K562 (cell line): ENCODE results near the gene CHMP5. TPM values are rescaled to one million over a fixed set of nuclear protein-coding genes. Genes with fewer than 3 reads are reported as not detected.
A peak's percentile ranks its signal among the peaks of the same experiment; 100 is the strongest.

Experiments
- ATAC-seq: fragments of 200-7000 bp; cut with Tn5 transposase; 3 replicates; pipeline ENCODE4 v1.9.1; 2020; ENCODE audit warnings: moderate library complexity
- BruUV-seq: library from RNA; stranded (reverse); fragments of 400-500 nt; replicated peaks from 2 replicates; lab custom pipeline; 2021; lab: Mats Ljungman, UMichigan
- CTCF ChIA-PET: fragments of 300-600 bp; formaldehyde crosslinking; extraction: SDS; loops from one replicate; lab custom pipeline; 2021; ENCODE audit warnings: low intra/inter-chr PET ratio; lab: Yijun Ruan, JAX
- POLR2A ChIA-PET: fragments of 300-600, 350-650 bp; sonication (Branson Sonifier 250); formaldehyde crosslinking; extraction: SDS; loops from one replicate; lab custom pipeline; 2021; ENCODE audit warnings: antibody characterized with exemption, inconsistent platforms; lab: Yijun Ruan, JAX
- DNase-seq, 4 experiments: peaks; one replicate each; pipeline versions ENCODE4 v3.0.0 to v3.0.0-alpha.2; 2011 to 2018; ENCODE audit warnings: low spot score in 3 of 4, mixed read lengths in 3 of 4; ENCODE audit errors: extremely low read depth in 1 of 4
- FAIRE-seq: peaks from 2 replicates; lab custom pipeline; 2011; peaks lifted over from hg19 to GRCh38; lab: Jason Lieb, UNC
- H2AFZ ChIP-seq: 2 replicates; pipeline ENCODE4 v1.6.0; 2011; ENCODE audit warnings: low read depth, low read length, control low read depth, inconsistent platforms
- H3K27ac ChIP-seq: fragments of 200-600 bp; 3 replicates; pipeline ENCODE4 v1.8.0; 2011; ENCODE audit warnings: low read depth, mild to moderate bottlenecking, control low read depth, inconsistent platforms, low read length, moderate library complexity, mixed read lengths; ENCODE audit errors: extremely low read depth
- H3K27me3 ChIP-seq, 2 experiments: fragments of 300-600 bp in 1 of 2; 2 replicates in 1 of 2; 3 replicates in 1 of 2; pipeline versions ENCODE4 v1.6.0 to v1.8.0; 2011; ENCODE audit warnings: inconsistent platforms in 2 of 2, low read length in 2 of 2, mild to moderate bottlenecking in 1 of 2, mixed read lengths in 1 of 2, moderate library complexity in 1 of 2; ENCODE audit not compliant: control insufficient read depth in 2 of 2, insufficient read depth in 2 of 2
- H3K36me3 ChIP-seq: fragments of 300-600 bp; 3 replicates; pipeline ENCODE4 v1.8.0; 2011; ENCODE audit warnings: mild to moderate bottlenecking, low read length, inconsistent platforms; ENCODE audit not compliant: control insufficient read depth, insufficient read depth
- H3K4me1 ChIP-seq, 2 experiments: fragments of 200-600 bp in 1 of 2; replicated peaks in 1 of 2; 2 replicates in 1 of 2; 3 replicates in 1 of 2; pipeline versions ENCODE4 v1.5.1 to v1.8.0; 2011; ENCODE audit warnings: inconsistent platforms in 2 of 2, low read length in 2 of 2, mild to moderate bottlenecking in 1 of 2, mixed read lengths in 1 of 2, moderate library complexity in 1 of 2; ENCODE audit not compliant: control insufficient read depth in 2 of 2, insufficient read depth in 2 of 2
- H3K4me2 ChIP-seq: 2 replicates; pipeline ENCODE4 v1.6.1; 2011; ENCODE audit warnings: low read length, control low read depth, inconsistent platforms, mixed read lengths; ENCODE audit not compliant: insufficient read depth
- H3K4me3 ChIP-seq: fragments of 200-600 bp; sonication (generic), shearing (Covaris generic); 2 replicates; pipeline ENCODE4 v1.5.1; 2016; ENCODE audit warnings: control low read depth, inconsistent platforms
- H3K79me2 ChIP-seq: fragments of 200-600 bp; 3 replicates; pipeline ENCODE4 v1.8.0; 2011; ENCODE audit warnings: low read length, inconsistent platforms; ENCODE audit not compliant: control insufficient read depth, insufficient read depth
- H3K9ac ChIP-seq, 2 experiments: 2 replicates each; pipeline versions ENCODE4 v1.6.0 to v1.6.1; 2011; ENCODE audit warnings: low read depth in 2 of 2, low read length in 2 of 2, control low read depth in 1 of 2, inconsistent platforms in 1 of 2, mild to moderate bottlenecking in 1 of 2, mixed read lengths in 1 of 2; ENCODE audit not compliant: insufficient read depth in 1 of 2
- H3K9me1 ChIP-seq: one replicate; pipeline ENCODE4 v1.6.0; 2011; ENCODE audit warnings: inconsistent platforms, mild to moderate bottlenecking, low read length, moderate library complexity; ENCODE audit not compliant: control insufficient read depth, insufficient read depth
- H3K9me3 ChIP-seq: replicated peaks from 2 replicates; pipeline ENCODE4 v1.5.1; 2011; ENCODE audit warnings: low read depth, low read length, inconsistent platforms; ENCODE audit not compliant: control insufficient read depth, insufficient read depth
- H4K20me1 ChIP-seq: replicated peaks from 2 replicates; pipeline ENCODE4 v1.6.1; 2011; ENCODE audit warnings: low read length, inconsistent platforms, mixed read lengths; ENCODE audit not compliant: control insufficient read depth, insufficient read depth
- GTF2B ChIP-seq: IDR thresholded peaks from 2 replicates; pipeline ENCODE4 v1.6.1; 2011; ENCODE audit not compliant: insufficient read length; ENCODE audit errors: extremely low read depth
- KLF6 ChIP-seq: fragments of 250-450 bp; sonication (Bioruptor Pico); IDR thresholded peaks from 2 replicates; pipeline ENCODE4 v1.4.0; 2020; ENCODE audit warnings: mild to moderate bottlenecking, moderate library complexity, borderline replicate concordance
- RAD21 ChIP-seq, 2 experiments: fragments of 250-450 bp in 1 of 2; fragments of 450-650 bp in 1 of 2; sonication (Bioruptor Pico) in 1 of 2; formaldehyde crosslinking in 1 of 2; IDR thresholded peaks in 1 of 2; conservative IDR thresholded peaks in 1 of 2; 2 replicates each; pipeline versions ENCODE4 v1.4.0 to v1.8.0; 2020 to 2022; ENCODE audit warnings: mild to moderate bottlenecking in 2 of 2, moderate library complexity in 1 of 2
- RCOR1 ChIP-seq, 2 experiments: IDR thresholded peaks; 2 replicates each; pipeline ENCODE4 v1.6.1; 2012; ENCODE audit warnings: low read depth in 2 of 2, low read length in 2 of 2, borderline replicate concordance in 1 of 2, improper control_type of control experiment in 1 of 2
- RUNX1 ChIP-seq: sonication (generic); IDR thresholded peaks from 2 replicates; pipeline ENCODE4 v1.6.1; 2016; ENCODE audit warnings: antibody characterized with exemption, low read depth
- WGBS: fragments of 100-300 bp; shearing (Covaris generic); methylation state at CpG from one replicate; pipeline ENCODE4 v1.1.6; 2016; ENCODE audit warnings: low coverage, mixed read lengths; ENCODE audit not compliant: insufficient coverage; ENCODE audit errors: missing lambda C conversion rate; 5-methylcytosine and 5-hydroxymethylcytosine counted together
- in situ Hi-C: fragments of 300-500 bp; cut with MboI; formaldehyde crosslinking; loops from 4 replicates; pipeline ENCODE4 v1.15.0; 2018; ENCODE audit warnings: inconsistent platforms, mixed read lengths
- intact Hi-C: fragments of 100-400 bp; cut with micrococcal nuclease; formaldehyde crosslinking; loops from 2 replicates; pipeline ENCODE4 v1.14.2; 2022
- polyA plus RNA-seq, 8 experiments: library from polyadenylated mRNA; depleted of rRNA in 4 of 8; stranded (reverse) in 5 of 8; unstranded in 3 of 8; fragments of >200 nt; fragmentation: Nextera tagmentation in 2 of 8; fragmentation: Illumina TruSeq in 1 of 8; extraction: Ambion mirVana in 2 of 8; extraction: Trizol in 1 of 8; gene quantifications; 2 replicates each; pipeline versions ENCODE4 v1.2.1 to v1.2.3, GENCODE V29; 2011 to 2014; ENCODE audit warnings: inconsistent platforms in 1 of 8, missing spikeins in 1 of 8
- total RNA-seq, 7 experiments: library from RNA; depleted of rRNA in 6 of 7; stranded (reverse); fragments of >200 nt in 6 of 7; fragmentation: Illumina TruSeq in 2 of 7; extraction: Trizol in 2 of 7; gene quantifications; 2 replicates each; pipeline versions ENCODE4 v1.2.1 to v1.2.3, GENCODE V29; 2011 to 2021; ENCODE audit warnings: low replicate concordance in 1 of 7
- TF ChIP-seq, protein P1 (sequence below): fragments of 450-650 bp; IDR thresholded peaks from 2 replicates; pipeline ENCODE4 v1.6.1; 2018; ENCODE audit not compliant: partially characterized antibody

The CHMP5 gene
- total and polyA plus RNA-seq, 9 of the 15 experiments (the other 6 are each of a cell fraction or from before 2014, with no cell fraction given): 36.0 to 105 (median 54.9) TPM

GRCh38 chr9:33222031-33222430 lies 42.8 kb upstream of the CHMP5 start:
- no peaks in the 10 kb centered on the region for H4K20me1 ChIP-seq
- no peak overlapping the region for H3K4me2 ChIP-seq
- H3K36me3 ChIP-seq: no peaks in the 10 kb centered on the region
- BruUV-seq: no TSS peak
- CTCF ChIA-PET: no interaction called here
- H3K4me3 ChIP-seq: no peak overlapping the region
- no peak overlapping the region for H2AFZ ChIP-seq
- H3K27me3 ChIP-seq: no peaks in the 10 kb centered on the region
- intact Hi-C loops: loop anchor here (10.0 kb wide), 1 partner anchor 227 kb away; no protein-coding TSS in a partner anchor
- FAIRE-seq: no peak
- TF ChIP-seq RUNX1 (no peak), KLF6 (no peak), GTF2B (no peak)
- peaks cover 0 to 4% of the 10 kb centered on the region in 2 experiments; a peak in 3 of 5 replicates for H3K4me1 ChIP-seq
- DNase-seq: no peak
- no peak for ATAC-seq
- H3K79me2 ChIP-seq: no peaks in the 10 kb centered on the region
- H3K9me3 ChIP-seq: no peaks in the 10 kb centered on the region
- in situ Hi-C loops: no loop called here
- no peak overlapping the region for H3K27ac ChIP-seq
- no peaks in the 10 kb centered on the region for H3K9me1 ChIP-seq
- WGBS: 38% methylated on average over 3 of the region's 3 CpGs
- no peak overlapping the region for H3K9ac ChIP-seq
- POLR2A ChIA-PET: no interaction called here

- H3K4me2 ChIP-seq: no peak overlapping the region
- DNase-seq (no peak), ATAC-seq (no peak), FAIRE-seq (no peak)
- no peaks in the 10 kb centered on the region for H3K9me3 ChIP-seq
- H3K36me3 ChIP-seq: no peaks in the 10 kb centered on the region
- CTCF ChIA-PET: interaction anchor here (0.8 to 2.9 kb wide), 2 partner anchors 106 to 143 kb away, joined by 3 to 42 read pairs; no protein-coding TSS in a partner anchor
- no peaks in the 10 kb centered on the region for H3K9me1 ChIP-seq
- BruUV-seq: no TSS peak
- peaks cover 0 to 4% of the 10 kb centered on the region in 2 experiments; a peak in 3 of 5 replicates for H3K4me1 ChIP-seq
- H3K27ac ChIP-seq: no peak overlapping the region
- H3K79me2 ChIP-seq: no peaks in the 10 kb centered on the region
- H2AFZ ChIP-seq: no peak overlapping the region
- H3K9ac ChIP-seq: no peak overlapping the region
- WGBS: 0% methylated on average over 1 of the region's 1 CpG
- H3K4me3 ChIP-seq: no peak overlapping the region
- in situ Hi-C loops: no loop called here
- POLR2A ChIA-PET: interaction anchor here (0.6 to 0.7 kb wide), 3 partner anchors 158 to 206 kb away, joined by 3 read pairs; no protein-coding TSS in a partner anchor
- H4K20me1 ChIP-seq: no peaks in the 10 kb centered on the region
- intact Hi-C loops: loop anchor here (10.0 kb wide), 1 partner anchor 229 kb away; no protein-coding TSS in a partner anchor
- H3K27me3 ChIP-seq: no peaks in the 10 kb centered on the region
- TF ChIP-seq RAD21 (CRISPR knock-in tag; conservative IDR thresholded peaks at IDR 0.05 in 1 of 2, IDR thresholded peaks at IDR 0.05 in 1 of 2) (peak in 1 of 2 experiments; percentile 38; a peak in 2 of 4 replicates), RCOR1 (IDR thresholded peaks at IDR 0.05; ENCODE audit: borderline replicate concordance in 1 of 2, low read depth in 2 of 2, low read length in 2 of 2) (no peak)
- TF ChIP-seq, protein P1, sequence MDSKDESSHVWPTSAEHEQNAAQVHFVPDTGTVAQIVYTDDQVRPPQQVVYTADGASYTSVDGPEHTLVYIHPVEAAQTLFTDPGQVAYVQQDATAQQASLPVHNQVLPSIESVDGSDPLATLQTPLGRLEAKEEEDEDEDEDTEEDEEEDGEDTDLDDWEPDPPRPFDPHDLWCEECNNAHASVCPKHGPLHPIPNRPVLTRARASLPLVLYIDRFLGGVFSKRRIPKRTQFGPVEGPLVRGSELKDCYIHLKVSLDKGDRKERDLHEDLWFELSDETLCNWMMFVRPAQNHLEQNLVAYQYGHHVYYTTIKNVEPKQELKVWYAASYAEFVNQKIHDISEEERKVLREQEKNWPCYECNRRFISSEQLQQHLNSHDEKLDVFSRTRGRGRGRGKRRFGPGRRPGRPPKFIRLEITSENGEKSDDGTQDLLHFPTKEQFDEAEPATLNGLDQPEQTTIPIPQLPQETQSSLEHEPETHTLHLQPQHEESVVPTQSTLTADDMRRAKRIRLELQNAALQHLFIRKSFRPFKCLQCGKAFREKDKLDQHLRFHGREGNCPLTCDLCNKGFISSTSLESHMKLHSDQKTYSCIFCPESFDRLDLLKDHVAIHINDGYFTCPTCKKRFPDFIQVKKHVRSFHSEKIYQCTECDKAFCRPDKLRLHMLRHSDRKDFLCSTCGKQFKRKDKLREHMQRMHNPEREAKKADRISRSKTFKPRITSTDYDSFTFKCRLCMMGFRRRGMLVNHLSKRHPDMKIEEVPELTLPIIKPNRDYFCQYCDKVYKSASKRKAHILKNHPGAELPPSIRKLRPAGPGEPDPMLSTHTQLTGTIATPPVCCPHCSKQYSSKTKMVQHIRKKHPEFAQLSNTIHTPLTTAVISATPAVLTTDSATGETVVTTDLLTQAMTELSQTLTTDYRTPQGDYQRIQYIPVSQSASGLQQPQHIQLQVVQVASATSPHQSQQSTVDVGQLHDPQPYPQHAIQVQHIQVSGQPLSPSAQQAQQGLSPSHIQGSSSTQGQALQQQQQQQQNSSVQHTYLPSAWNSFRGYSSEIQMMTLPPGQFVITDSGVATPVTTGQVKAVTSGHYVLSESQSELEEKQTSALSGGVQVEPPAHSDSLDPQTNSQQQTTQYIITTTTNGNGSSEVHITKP: peak; percentile 53
Measured at GRCh38 chr9:33223696-33224095, 41.2 kb upstream of the CHMP5 start.
